Hindlimb muscle (tissue), 1 donor: ENCODE data around the gene ISY1. TPM values are rescaled to one million over a fixed set of nuclear protein-coding genes. Genes with fewer than 3 reads are reported as not detected.
"Not testable (repeated sequence)": the region's sequence is repeated elsewhere in the genome, so short reads cannot be mapped to it uniquely, and the experiment has no call there.

ENCODE experiments used
- DNase-seq: peaks from one replicate; pipeline ENCODE4 v3.0.0-alpha.2; 2013
- polyA plus RNA-seq: library from polyadenylated mRNA; unstranded; fragments of 120-200 nt; gene quantifications from one replicate; pipeline ENCODE4 v1.2.1, GENCODE V29; 2013; ENCODE audit not compliant: insufficient read length

The ISY1 gene
- polyA plus RNA-seq: 34.1 TPM

- DNase-seq: peak; percentile 96
Measured at GRCh38 chr3:129160891-129161859, at the start of gene ISY1. ISY1 (minus strand) TSS chr3:129161063; CDS start chr3:129160975, 88 bp downstream.

GRCh38 chr3:129207479-129207878 is 46.6 kb upstream of the ISY1 start:
- no peak for DNase-seq

DNA sequence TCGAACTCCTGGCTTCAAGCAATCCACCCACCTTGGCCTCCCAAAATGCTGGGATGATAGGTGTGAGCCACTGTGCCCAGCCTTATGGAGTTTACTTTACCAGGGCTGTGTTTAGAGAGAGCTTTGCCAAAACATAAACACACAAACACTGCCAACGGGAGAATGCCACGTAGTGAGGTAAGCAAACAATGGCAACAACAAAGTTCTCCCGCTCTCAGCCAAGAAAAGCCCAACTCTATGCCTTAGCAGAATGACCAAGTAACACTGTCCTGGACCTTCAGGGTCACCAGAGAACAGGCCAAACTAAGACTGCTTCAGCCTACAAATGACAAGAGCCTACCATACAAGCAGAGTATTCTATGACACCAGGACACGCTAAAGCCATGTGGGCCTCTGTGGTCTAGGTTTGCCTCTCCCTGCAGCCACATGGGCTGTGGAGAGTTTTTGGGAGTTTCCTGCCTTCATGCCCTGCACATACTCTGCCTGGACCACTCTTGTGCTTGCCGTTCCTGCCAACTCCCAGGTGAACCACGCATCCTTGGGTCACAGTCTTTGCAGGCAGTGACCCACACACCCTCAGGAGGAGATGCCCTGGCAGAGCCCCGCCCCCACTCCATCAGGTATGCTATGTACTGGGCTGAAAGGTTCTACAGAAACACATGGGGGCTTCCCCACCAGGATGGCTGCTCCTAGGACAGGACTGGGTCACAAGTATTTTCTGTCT is 44.4 kb upstream of the ISY1 start:
- no peak for DNase-seq

GRCh38 chr3:129204473-129204872 is 43.6 kb upstream of the ISY1 start:
- no peak for DNase-seq

DNA sequence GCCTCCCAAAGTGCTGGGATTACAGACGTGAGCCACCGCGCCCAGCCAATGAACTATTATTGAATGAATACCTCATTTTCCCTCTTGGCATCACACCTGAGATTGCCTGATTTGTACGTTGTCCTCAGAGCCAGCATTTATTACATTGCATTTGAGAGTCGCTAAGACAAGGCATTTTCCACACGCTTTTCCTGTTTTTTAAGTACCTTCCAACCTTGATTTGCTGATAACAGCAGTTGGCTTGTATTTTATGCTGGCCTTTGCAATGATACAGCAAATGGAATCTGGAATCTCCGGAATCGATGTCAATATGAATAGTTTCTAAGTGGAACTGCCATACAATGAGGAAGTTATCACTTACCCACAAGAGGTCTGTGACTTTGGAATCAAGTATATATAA is 38.5 kb upstream of the ISY1 start:
- no peak for DNase-seq

GRCh38 chr3:129197321-129197720 is 36.5 kb upstream of the ISY1 start:
- DNase-seq: no peak

DNA sequence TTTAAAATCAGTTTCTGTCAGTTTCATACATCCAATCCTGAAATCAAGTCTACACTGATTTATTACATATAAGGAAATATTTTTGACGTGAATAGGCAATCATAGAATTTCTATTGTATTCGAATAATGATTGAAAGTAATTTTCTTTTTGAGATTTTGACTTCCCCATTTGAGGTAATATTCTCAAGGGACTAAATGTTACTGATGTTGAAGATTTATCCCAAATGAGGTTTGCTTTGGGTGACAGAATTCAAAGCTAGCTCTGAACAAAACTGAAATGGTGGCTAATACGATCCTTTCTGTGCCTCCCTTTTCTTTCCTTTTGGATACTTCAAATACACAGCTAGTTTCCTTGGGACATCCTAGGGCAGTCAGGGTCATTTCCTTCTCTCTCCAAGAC is 35.7 kb upstream of the ISY1 start:
- DNase-seq: no peak

- peak; percentile 67 for DNase-seq
Measured at GRCh38 chr3:129195731-129196256, 34.9 kb upstream of the ISY1 start.

- DNase-seq: not testable (repeated sequence)
Measured at GRCh38 chr3:129189793-129190192, 28.9 kb upstream of the ISY1 start.

DNA sequence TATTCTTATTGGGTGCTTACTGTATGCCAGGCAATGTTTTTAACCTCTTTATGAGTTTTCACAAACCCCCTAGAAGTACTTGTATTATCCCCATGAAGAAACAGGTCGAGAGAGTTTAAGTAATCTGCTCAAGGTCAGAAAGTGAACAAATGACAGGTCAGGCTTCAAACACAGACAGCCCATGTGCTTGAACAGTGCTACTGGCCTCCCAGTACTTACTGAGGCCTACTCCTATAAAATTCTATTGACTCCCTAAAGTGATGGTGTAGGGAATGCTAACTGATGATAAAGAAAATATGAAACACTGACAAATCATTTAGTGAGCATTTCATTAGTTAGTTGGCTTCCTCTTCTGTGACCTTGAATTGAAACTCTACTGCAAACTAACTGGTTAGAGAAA is 27.0 kb upstream of the ISY1 start:
- DNase-seq: no peak

DNA sequence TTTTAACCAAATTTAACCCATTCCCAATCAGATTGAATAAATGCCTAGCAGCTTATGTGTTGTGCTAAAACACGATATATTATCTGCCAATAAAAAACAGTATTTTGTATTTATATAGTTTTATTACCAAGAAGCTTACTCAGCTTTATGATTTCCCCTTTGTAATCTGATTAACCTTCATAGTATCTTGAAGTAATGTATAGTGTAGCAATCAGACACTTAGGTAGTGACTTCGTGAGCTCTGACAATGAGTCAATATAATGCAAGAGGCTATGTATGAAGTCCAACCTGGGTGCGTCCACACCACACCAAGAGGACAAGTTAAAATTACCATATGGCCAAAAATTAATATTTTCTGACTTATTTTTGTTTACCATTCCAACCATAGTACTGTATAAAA is 24.9 kb upstream of the ISY1 start:
- no peak for DNase-seq

DNA sequence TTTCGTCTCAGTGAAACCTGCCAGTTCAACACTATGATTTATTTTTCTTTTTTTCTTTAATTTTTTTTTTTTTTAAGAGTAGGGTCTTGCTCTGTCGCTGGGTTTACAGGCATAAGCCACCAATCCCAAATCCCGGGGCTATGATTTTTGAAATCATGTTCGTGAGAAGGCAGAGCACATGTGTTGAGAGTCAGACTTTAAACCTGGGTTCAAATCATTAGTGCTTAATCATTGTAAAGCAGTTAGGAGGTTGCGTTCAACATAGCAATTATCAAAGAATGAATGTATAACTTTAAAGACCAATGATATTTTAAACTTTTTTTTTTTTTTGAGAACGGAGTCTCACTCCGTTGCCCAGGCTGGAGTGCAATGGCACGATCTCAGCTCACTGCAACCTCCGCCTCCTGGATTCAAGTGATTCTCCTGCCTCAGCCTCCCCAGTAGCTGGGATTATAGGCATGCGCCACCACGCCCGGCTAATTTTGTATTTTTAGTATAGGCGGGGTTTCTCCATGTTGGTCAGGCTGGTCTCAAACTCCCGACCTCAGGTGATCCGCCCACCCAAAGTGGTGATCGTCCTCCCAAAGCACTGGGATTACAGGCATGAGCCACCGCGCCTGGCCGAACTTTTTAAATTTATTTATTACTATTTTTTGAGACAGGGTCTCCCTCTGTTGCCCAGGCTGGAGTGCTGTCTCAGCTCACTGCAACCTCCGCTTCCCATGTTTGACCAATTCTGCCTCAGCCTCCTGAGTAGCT is 24.1 kb upstream of the ISY1 start:
- DNase-seq: not testable (repeated sequence)

DNA sequence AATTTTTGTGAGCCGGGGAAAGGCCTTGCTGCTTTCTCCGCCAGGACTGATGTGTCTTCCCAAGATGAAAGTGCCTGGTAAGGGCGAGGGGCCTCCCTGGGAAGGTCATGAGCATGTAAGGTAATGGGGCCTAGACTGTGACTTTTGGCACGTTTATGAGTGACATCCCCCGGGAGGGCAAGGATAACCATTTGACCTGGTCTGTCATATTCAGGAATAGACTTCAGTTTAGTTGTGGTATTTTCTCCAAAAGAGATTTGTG is 23.5 kb upstream of the ISY1 start:
- DNase-seq: peak; percentile 46

DNA sequence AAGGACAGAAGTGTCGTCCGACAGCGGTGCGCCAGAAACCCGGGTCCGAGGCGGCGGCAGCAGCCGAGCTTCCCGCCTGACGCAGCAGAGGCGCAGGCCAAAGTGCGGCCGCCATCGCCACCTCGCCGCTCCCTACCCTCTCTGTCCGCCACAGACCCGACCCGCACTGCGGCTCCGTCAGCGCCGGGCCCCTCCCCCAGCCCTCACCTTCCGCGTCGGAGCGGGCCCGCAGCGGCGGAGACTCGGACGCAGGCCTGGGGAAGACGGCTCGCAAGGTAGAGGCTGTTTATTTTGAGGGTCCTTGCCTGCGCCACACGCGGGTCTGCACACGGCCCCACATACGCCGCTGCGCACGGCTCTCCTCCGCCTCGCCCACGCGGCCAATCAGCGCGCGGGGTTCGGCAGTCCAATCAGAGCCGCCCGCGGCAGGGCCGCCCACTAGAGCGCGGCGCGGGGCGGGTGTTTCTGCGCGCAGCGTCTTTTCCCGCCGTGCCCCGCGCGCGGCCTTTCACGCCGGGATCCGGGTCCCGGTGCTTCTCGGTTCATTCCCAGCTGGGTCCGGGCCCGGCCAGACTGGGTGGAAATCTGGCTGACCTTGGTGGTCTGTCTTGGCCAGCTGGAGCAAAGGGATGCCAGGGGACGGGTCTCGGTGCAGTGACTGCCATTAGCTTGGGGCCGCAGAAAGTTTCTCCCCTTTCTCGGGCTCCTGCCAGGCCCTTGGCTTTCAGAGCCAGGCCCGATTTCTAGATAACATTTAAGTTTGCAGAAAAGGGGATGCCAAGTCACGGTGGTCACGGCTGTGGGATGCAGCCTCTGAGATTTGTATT is 22.9 kb upstream of the ISY1 start, which contains the start of gene CNBP:
Gene CNBP (minus strand): TSS at position 328 of the 827 bp plus-strand sequence. CDS start 12,139 bp downstream, outside the sequence.
- peak; percentile 97 for DNase-seq

GRCh38 chr3:129182390-129183185 is 21.7 kb upstream of the ISY1 start:
- peak; percentile 23 for DNase-seq

- DNase-seq: no peak
Measured at GRCh38 chr3:129181819-129182218, 21.0 kb upstream of the ISY1 start.

DNA sequence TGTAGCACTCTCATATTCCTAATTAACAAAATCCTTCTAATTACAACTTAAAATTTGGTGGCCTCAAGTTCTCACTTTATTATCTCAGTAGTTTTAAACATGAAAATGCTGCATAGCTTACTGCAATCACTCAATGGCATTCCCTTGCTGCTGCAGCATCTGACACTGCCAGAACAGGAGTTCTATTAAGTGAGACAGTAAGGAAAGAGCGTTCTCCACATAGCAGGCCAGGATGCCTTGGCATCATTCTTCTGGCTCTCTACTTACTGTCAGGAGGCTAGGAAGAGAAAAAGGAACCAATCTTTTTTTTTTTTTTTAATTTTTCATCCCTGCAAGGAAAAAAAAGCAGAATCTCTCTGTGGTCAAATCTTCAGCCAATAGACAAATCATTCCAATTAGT is 19.6 kb upstream of the ISY1 start:
- DNase-seq: peak; percentile 18

DNA sequence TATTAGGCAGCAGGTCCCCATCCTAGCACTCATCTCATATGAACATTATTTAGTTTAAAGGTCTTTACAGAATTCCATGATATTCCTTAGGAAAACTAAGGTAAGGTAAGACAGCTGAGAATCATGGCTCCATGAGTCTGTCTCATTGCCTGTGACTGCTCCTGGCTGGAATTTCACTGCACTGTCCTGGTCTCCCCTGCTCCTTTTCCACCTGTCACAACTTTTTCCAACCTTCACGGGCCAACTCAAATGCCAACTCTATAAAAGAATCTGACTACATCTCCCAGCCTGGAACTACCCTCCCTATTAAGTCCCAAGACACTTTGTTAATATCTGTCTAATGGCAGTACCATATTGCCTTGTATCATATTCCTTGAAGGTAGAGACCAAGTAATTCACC is 15.2 kb upstream of the ISY1 start:
- DNase-seq: no peak

DNA sequence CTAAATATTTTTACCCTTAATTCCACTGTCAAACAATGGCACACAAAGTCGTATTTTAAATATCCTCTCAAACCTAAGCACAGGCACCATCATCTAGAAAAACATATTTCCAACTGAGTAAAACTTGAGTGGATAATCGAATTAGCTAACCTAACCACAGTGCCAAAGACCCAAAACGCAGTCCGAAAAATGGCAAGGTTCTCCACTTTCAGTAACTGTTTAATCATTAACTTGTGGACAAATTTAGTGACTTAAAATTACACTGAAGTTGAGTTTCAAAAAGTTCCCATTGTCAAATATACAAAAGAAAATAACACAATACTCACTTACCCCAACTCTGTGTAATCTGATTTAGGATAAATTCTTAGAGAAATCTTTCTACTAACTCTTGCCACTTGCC is 12.9 kb upstream of the ISY1 start:
- DNase-seq: no peak

GRCh38 chr3:129173206-129173605 is 12.3 kb upstream of the ISY1 start:
- DNase-seq: no peak
